ENCODE results near the gene STK17A. TPM values are rescaled to one million over a fixed set of nuclear protein-coding genes. Genes with fewer than 3 reads are reported as not detected.
"Not testable (repeated sequence)": the region's sequence is repeated elsewhere in the genome, so short reads cannot be mapped to it uniquely, and the experiment has no call there.

Gene STK17A
- total RNA-seq, 1 experiment from 2014 or later = 9.8 TPM

DNA sequence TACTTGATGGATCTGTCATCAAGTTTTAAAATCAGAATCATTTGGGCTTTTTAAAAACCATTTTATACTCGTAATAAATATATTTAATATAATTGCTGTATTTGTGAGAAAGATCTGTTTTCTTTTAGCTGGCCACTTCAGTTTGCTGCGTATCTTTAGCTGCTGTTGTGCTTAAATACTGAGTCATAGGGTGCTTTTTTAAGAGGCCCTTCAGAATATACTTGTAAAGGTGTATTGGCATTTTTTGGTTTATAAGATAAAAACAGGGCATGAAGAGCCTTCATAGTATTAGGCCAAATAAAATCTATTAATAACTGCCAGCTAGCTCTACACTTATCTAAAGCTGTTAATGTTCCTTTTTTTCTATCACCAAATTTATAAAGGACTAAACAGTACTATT lies 43.8 kb downstream of the STK17A start:
- no peaks in the 10 kb centered on the region for H3K27me3 ChIP-seq (ENCODE audit: insufficient read depth, low read length)
- no peak overlapping the region for H3K18ac ChIP-seq (ENCODE audit: insufficient read length, low read depth, low read length)
- H3K23me2 ChIP-seq (ENCODE audit: insufficient read length, low read depth, low read length, poor library complexity, severe bottlenecking) = no peaks in the 10 kb centered on the region
- H3K56ac ChIP-seq (ENCODE audit: insufficient read length, low read depth, low read length) = no peak overlapping the region
- H2BK12ac ChIP-seq (ENCODE audit: insufficient read length, low read depth, low read length) = no peak overlapping the region
- H2BK20ac ChIP-seq (ENCODE audit: low read depth, low read length, poor library complexity, severe bottlenecking) = no peak overlapping the region
- H2AFZ ChIP-seq (ENCODE audit: low read length) = no peak overlapping the region
- H3K4ac ChIP-seq (ENCODE audit: low read depth, low read length) = no peak overlapping the region
- H4K91ac ChIP-seq (ENCODE audit: insufficient read length, low read depth, low read length) = no peak overlapping the region
- H3K27ac ChIP-seq (ENCODE audit: insufficient read length, low read depth, low read length) = no peak overlapping the region
- H3K9me3 Mint-ChIP-seq = no peaks in the 10 kb centered on the region
- WGBS (ENCODE audit: extremely low coverage, insufficient read length, low lambda C conversion rate) = no CpG with 5 or more reads among the region's 2 CpGs
- H3K27me3 Mint-ChIP-seq (ENCODE audit: low read depth) = no peaks in the 10 kb centered on the region
- no peak overlapping the region for H3K9ac ChIP-seq (ENCODE audit: extremely low read depth, insufficient read length, low read length)
- peaks cover 3 to 39% (median 16%) of the 10 kb centered on the region in 3 experiments; a peak in 5 of 7 replicates for H3K36me3 Mint-ChIP-seq (ENCODE audit: insufficient read depth in 1 of 3, low read depth in 3 of 3)
- peaks cover 3 to 6% of the 10 kb centered on the region in 2 experiments for H3K4me1 Mint-ChIP-seq
- no peak overlapping the region for H3K4me3 Mint-ChIP-seq
- no peak overlapping the region for H3K4me2 ChIP-seq (ENCODE audit: insufficient read depth, insufficient read length, low read length)
- no peak overlapping the region for H2BK5ac ChIP-seq (ENCODE audit: insufficient read length, low read length)
- H3K4me1 ChIP-seq (ENCODE audit: insufficient read depth, low read length) = no peaks in the 10 kb centered on the region; the same call in 1 of the 2 replicates
- H2AK5ac ChIP-seq (ENCODE audit: insufficient read length, low read length) = no peak overlapping the region
- no peak overlapping the region for H3T11ph ChIP-seq (ENCODE audit: low read length)
- H3K27ac Mint-ChIP-seq = no peak overlapping the region
- H4K20me1 ChIP-seq (ENCODE audit: control insufficient read depth, insufficient read depth, insufficient read length) = no peaks in the 10 kb centered on the region
- H3K14ac ChIP-seq (ENCODE audit: insufficient read depth, low read length) = no peak overlapping the region
- no peaks in the 10 kb centered on the region for H3K79me1 ChIP-seq (ENCODE audit: insufficient read depth, low read depth, low read length, poor library complexity, severe bottlenecking)
- no peaks in the 10 kb centered on the region for H3K79me2 ChIP-seq (ENCODE audit: insufficient read depth, low read length)
- no peaks in the 10 kb centered on the region for H3K9me3 ChIP-seq (ENCODE audit: control insufficient read depth, low read depth, low read length)
- H2BK15ac ChIP-seq (ENCODE audit: low read depth, low read length) = no peak overlapping the region
- H4K8ac ChIP-seq (replicated peaks; ENCODE audit: insufficient read length, low read depth, low read length) = no peak overlapping the region
- no peak overlapping the region for H2BK120ac ChIP-seq (ENCODE audit: low read depth, low read length, poor library complexity, severe bottlenecking)
- no peak overlapping the region for H4K5ac ChIP-seq (ENCODE audit: insufficient read length, low read depth, low read length)
- DNase-seq = no peak
- H3K23ac ChIP-seq (ENCODE audit: insufficient read length, low read depth, low read length) = no peak overlapping the region
- TF ChIP-seq, protein P1, sequence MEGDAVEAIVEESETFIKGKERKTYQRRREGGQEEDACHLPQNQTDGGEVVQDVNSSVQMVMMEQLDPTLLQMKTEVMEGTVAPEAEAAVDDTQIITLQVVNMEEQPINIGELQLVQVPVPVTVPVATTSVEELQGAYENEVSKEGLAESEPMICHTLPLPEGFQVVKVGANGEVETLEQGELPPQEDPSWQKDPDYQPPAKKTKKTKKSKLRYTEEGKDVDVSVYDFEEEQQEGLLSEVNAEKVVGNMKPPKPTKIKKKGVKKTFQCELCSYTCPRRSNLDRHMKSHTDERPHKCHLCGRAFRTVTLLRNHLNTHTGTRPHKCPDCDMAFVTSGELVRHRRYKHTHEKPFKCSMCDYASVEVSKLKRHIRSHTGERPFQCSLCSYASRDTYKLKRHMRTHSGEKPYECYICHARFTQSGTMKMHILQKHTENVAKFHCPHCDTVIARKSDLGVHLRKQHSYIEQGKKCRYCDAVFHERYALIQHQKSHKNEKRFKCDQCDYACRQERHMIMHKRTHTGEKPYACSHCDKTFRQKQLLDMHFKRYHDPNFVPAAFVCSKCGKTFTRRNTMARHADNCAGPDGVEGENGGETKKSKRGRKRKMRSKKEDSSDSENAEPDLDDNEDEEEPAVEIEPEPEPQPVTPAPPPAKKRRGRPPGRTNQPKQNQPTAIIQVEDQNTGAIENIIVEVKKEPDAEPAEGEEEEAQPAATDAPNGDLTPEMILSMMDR (conservative IDR thresholded peaks at IDR 0.05) = no peak

DNA sequence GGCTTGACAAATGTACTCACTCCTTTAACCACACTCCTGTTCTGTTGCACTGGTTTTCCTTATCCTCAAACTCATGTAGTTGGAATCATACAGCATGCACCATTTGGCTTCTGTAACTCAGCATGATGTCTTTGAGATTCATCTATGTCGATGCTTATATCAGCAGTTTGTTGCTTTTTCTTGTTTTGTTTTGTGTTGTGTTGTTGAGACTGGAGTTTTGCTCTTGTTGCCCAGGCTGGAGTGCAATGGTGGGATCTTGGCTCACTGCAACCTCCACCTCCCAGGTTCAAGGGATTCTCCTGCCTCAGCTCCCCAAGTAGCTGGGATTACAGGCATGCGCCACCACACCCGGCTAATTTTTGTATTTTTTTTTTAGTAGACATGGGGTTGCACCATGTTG lies 44.9 kb downstream of the STK17A start:
- no CpG with 5 or more reads among the region's 3 CpGs for WGBS (ENCODE audit: extremely low coverage, insufficient read length, low lambda C conversion rate)

More for the DNA sequence above, 44.9 kb downstream of the STK17A start:
- not testable (repeated sequence) for H2AK5ac ChIP-seq (ENCODE audit: insufficient read length, low read length); H3K4me1 ChIP-seq (ENCODE audit: insufficient read depth, low read length); H3K23me2 ChIP-seq (ENCODE audit: insufficient read length, low read depth, low read length, poor library complexity, severe bottlenecking); H3K9me3 ChIP-seq (ENCODE audit: control insufficient read depth, low read depth, low read length); H3K27me3 Mint-ChIP-seq (ENCODE audit: low read depth); H4K5ac ChIP-seq (ENCODE audit: insufficient read length, low read depth, low read length); H3K27me3 ChIP-seq (ENCODE audit: insufficient read depth, low read length); H2BK20ac ChIP-seq (ENCODE audit: low read depth, low read length, poor library complexity, severe bottlenecking); H3K4me2 ChIP-seq (ENCODE audit: insufficient read depth, insufficient read length, low read length); H3K79me2 ChIP-seq (ENCODE audit: insufficient read depth, low read length); H3K18ac ChIP-seq (ENCODE audit: insufficient read length, low read depth, low read length); H2BK120ac ChIP-seq (ENCODE audit: low read depth, low read length, poor library complexity, severe bottlenecking); H4K91ac ChIP-seq (ENCODE audit: insufficient read length, low read depth, low read length); H3K27ac Mint-ChIP-seq; H2BK12ac ChIP-seq (ENCODE audit: insufficient read length, low read depth, low read length); H3K79me1 ChIP-seq (ENCODE audit: insufficient read depth, low read depth, low read length, poor library complexity, severe bottlenecking); H3K9me3 Mint-ChIP-seq; H2AFZ ChIP-seq (ENCODE audit: low read length); H3K27ac ChIP-seq (ENCODE audit: insufficient read length, low read depth, low read length); H3K4me3 Mint-ChIP-seq; H4K20me1 ChIP-seq (ENCODE audit: control insufficient read depth, insufficient read depth, insufficient read length); H2BK5ac ChIP-seq (ENCODE audit: insufficient read length, low read length); H3K23ac ChIP-seq (ENCODE audit: insufficient read length, low read depth, low read length); H4K8ac ChIP-seq (replicated peaks; ENCODE audit: insufficient read length, low read depth, low read length); H3K56ac ChIP-seq (ENCODE audit: insufficient read length, low read depth, low read length); H3K14ac ChIP-seq (ENCODE audit: insufficient read depth, low read length); H3K9ac ChIP-seq (ENCODE audit: extremely low read depth, insufficient read length, low read length); DNase-seq; H3K4ac ChIP-seq (ENCODE audit: low read depth, low read length); H2BK15ac ChIP-seq (ENCODE audit: low read depth, low read length); H3T11ph ChIP-seq (ENCODE audit: low read length); H3K4me1 Mint-ChIP-seq
- peaks cover 3 to 50% (median 26%) of the 10 kb centered on the region in 3 experiments; a peak in 5 of 7 replicates for H3K36me3 Mint-ChIP-seq (ENCODE audit: insufficient read depth in 1 of 3, low read depth in 3 of 3)

Data from H9 (cell line).